ENCODE results near the gene SCRG1.

Gene SCRG1

GRCh38 chr4:173398779-173399415 lies at the start of gene SCRG1:
Gene SCRG1, minus strand, starts transcription at chr4:173399116. Its CDS starts 7,702 bp downstream, at chr4:173391414.
- H3K9me3 ChIP-seq = no peaks in the 10 kb centered on the region
- TF ChIP-seq, protein P1, sequence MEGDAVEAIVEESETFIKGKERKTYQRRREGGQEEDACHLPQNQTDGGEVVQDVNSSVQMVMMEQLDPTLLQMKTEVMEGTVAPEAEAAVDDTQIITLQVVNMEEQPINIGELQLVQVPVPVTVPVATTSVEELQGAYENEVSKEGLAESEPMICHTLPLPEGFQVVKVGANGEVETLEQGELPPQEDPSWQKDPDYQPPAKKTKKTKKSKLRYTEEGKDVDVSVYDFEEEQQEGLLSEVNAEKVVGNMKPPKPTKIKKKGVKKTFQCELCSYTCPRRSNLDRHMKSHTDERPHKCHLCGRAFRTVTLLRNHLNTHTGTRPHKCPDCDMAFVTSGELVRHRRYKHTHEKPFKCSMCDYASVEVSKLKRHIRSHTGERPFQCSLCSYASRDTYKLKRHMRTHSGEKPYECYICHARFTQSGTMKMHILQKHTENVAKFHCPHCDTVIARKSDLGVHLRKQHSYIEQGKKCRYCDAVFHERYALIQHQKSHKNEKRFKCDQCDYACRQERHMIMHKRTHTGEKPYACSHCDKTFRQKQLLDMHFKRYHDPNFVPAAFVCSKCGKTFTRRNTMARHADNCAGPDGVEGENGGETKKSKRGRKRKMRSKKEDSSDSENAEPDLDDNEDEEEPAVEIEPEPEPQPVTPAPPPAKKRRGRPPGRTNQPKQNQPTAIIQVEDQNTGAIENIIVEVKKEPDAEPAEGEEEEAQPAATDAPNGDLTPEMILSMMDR (IDR thresholded peaks at IDR 0.05) = no peak
- peak within 1 kb of the TSS; percentile 35 to 41 for H3K4me3 ChIP-seq
- peak within 1 kb of the TSS; percentile 72 for H3K27ac ChIP-seq
- intact Hi-C loops (cut with DNase I; ENCODE audit: low total_unique reads) = no loop called here
- no peaks in the 10 kb centered on the region for H3K27me3 ChIP-seq
- DNase-seq = peak in 1 of 2 donors; percentile 81
- peaks cover 0 to 61% (median 16%) of the 10 kb centered on the region in 4 donors for H3K4me1 ChIP-seq
- peaks cover 0 to 4% (median 0%) of the 10 kb centered on the region in 3 donors for H3K36me3 ChIP-seq

GRCh38 chr4:173448103-173448502 lies 49.2 kb upstream of the SCRG1 start:
- no peak for DNase-seq
- H3K4me3 ChIP-seq = no peak overlapping the region
- no peaks in the 10 kb centered on the region for H3K36me3 ChIP-seq
- H3K4me1 ChIP-seq = peaks cover 0 to 24% (median 15%) of the 10 kb centered on the region in 4 donors
- TF ChIP-seq, protein P1 (IDR thresholded peaks at IDR 0.05) = no peak
- H3K27ac ChIP-seq = peak overlapping the region; percentile 36 to 51
- H3K9me3 ChIP-seq = no peaks in the 10 kb centered on the region
- no peaks in the 10 kb centered on the region for H3K27me3 ChIP-seq
- intact Hi-C loops (cut with DNase I; ENCODE audit: low total_unique reads) = no loop called here

DNA sequence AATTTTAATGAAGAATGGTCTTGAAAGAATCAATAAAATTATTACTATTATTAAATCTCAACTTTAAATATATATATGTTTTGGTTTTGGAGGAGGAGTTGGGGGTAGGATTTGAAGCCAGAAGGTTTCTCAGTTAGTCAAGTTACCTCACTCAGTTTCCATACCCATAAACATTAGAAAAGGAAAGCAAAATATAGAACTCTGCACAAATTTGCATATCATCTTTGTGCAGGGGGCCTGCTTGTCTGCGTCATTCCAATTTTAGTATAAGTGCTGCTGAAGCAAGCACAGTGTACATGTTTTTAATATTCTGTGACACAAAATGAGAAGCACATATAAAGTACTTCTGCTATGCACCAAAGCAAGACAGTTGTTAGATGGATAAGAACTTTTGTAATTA lies 47.5 kb upstream of the SCRG1 start:
- TF ChIP-seq, protein P1 (IDR thresholded peaks at IDR 0.05) = no peak
- Histone ChIP-seq H3K9me3 (no peaks in the 10 kb centered on the region), H3K4me1 (peaks cover 0 to 24% (median 15%) of the 10 kb centered on the region in 4 donors), H3K27me3 (no peaks in the 10 kb centered on the region), H3K27ac (no peak overlapping the region), H3K4me3 (no peak overlapping the region), H3K36me3 (peaks cover 0 to 5% (median 0%) of the 10 kb centered on the region in 3 donors)
- no peak for DNase-seq
- intact Hi-C loops (cut with DNase I; ENCODE audit: low total_unique reads) = no loop called here

DNA sequence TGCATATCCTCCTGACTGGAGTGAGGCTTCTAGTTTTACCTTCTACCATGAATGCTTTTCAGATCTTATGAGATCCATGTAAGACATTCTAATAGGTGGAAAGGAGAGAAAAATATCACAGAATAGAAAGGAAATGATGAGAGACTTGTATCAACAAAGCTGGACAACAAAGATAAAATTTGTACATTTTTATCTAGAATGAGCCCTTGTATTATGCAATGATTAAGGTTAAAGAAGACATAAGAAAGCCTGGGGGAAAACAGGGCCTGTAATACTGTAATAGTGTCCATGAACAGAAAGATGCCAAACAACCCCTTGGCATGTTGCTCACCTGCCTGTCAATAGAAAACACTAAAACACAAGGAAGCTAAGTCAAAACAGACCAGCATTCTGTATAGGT lies 44.2 kb upstream of the SCRG1 start:
- intact Hi-C loops (cut with DNase I; ENCODE audit: low total_unique reads) = no loop called here
- peaks cover 5 to 6% (median 6%) of the 10 kb centered on the region in 3 donors for H3K36me3 ChIP-seq
- H3K4me3 ChIP-seq = no peak overlapping the region
- DNase-seq = no peak
- H3K4me1 ChIP-seq = peaks cover 0 to 9% (median 6%) of the 10 kb centered on the region in 4 donors
- peaks cover 0 to 4% (median 0%) of the 10 kb centered on the region in 3 donors for H3K9me3 ChIP-seq
- TF ChIP-seq, protein P1 (IDR thresholded peaks at IDR 0.05) = no peak
- H3K27ac ChIP-seq = no peak overlapping the region
- H3K27me3 ChIP-seq = no peaks in the 10 kb centered on the region

GRCh38 chr4:173442223-173442932 lies 43.5 kb upstream of the SCRG1 start:
- Histone ChIP-seq H3K4me3 (no peak overlapping the region), H3K9me3 (peaks cover 0 to 4% (median 0%) of the 10 kb centered on the region in 3 donors), H3K27ac (no peak overlapping the region), H3K36me3 (peaks cover 5 to 6% (median 6%) of the 10 kb centered on the region in 3 donors), H3K4me1 (peaks cover 0 to 5% (median under 1%) of the 10 kb centered on the region in 4 donors), H3K27me3 (no peaks in the 10 kb centered on the region)
- DNase-seq = no peak
- intact Hi-C loops (cut with DNase I; ENCODE audit: low total_unique reads) = no loop called here
- TF ChIP-seq, protein P1 (IDR thresholded peaks at IDR 0.05) = no peak
